ENCODE measurements around the gene PPP2R5A.

DNA sequence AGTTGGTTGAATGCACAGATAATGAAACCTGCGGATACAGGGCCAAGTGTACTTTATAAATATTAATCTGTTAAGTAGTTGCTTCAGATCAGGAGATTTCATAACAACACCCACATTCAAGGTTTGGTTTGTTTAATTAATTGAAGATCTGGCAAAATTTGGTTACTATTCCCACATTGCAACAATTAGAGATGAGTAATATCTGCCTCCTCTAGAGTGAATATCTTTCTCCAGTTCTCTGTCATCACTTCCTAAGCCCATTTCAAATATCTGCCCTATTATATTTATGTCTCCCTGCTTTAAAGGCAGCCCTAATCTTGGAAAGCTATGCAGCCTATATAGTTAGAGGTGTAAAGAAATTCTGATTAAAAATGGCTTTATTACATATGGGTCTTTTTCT lies 61.4 kb downstream of the PPP2R5A start:
- TF ChIP-seq, protein P1, sequence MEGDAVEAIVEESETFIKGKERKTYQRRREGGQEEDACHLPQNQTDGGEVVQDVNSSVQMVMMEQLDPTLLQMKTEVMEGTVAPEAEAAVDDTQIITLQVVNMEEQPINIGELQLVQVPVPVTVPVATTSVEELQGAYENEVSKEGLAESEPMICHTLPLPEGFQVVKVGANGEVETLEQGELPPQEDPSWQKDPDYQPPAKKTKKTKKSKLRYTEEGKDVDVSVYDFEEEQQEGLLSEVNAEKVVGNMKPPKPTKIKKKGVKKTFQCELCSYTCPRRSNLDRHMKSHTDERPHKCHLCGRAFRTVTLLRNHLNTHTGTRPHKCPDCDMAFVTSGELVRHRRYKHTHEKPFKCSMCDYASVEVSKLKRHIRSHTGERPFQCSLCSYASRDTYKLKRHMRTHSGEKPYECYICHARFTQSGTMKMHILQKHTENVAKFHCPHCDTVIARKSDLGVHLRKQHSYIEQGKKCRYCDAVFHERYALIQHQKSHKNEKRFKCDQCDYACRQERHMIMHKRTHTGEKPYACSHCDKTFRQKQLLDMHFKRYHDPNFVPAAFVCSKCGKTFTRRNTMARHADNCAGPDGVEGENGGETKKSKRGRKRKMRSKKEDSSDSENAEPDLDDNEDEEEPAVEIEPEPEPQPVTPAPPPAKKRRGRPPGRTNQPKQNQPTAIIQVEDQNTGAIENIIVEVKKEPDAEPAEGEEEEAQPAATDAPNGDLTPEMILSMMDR (IDR thresholded peaks at IDR 0.05 in 8 of 11, conservative IDR thresholded peaks at IDR 0.05 in 3 of 11) = no peak
- no peak for TF ChIP-seq POLR2A (IDR thresholded peaks at IDR 0.05)
- no peak for TF ChIP-seq POLR2AphosphoS5 (IDR thresholded peaks at IDR 0.05)

Measured in spleen (tissue), 7 donors.